Astrocyte (in vitro differentiated cells and primary cell): Measurements from ENCODE around the gene NPIPB6. TPM values are rescaled to one million over a fixed set of nuclear protein-coding genes. Genes with fewer than 3 reads are reported as not detected.
"Not testable (repeated sequence)": the region's sequence is repeated elsewhere in the genome, so short reads cannot be mapped to it uniquely, and the experiment has no call there.

Source experiments
- DNase-seq: peaks from one replicate; pipeline ENCODE4 v3.0.0-alpha.2; 2010; ENCODE audit warnings: low read depth
- FAIRE-seq: peaks from 2 replicates; lab custom pipeline; 2011; peaks lifted over from hg19 to GRCh38; lab: Jason Lieb, UNC
- H2AFZ ChIP-seq: 2 replicates; pipeline ENCODE4 v1.6.0; 2012; ENCODE audit warnings: low read depth, low read length, inconsistent platforms
- H3K27ac ChIP-seq: 2 replicates; pipeline ENCODE4 v1.5.1; 2011; ENCODE audit warnings: low read depth, low read length, inconsistent platforms
- H3K27me3 ChIP-seq: 2 replicates; pipeline ENCODE4 v1.6.0; 2011; ENCODE audit warnings: low read length, inconsistent platforms; ENCODE audit not compliant: insufficient read depth
- H3K36me3 ChIP-seq: 2 replicates; pipeline ENCODE4 v1.5.1; 2011; ENCODE audit warnings: low read length, inconsistent platforms; ENCODE audit not compliant: insufficient read depth
- H3K4me1 ChIP-seq: 2 replicates; pipeline ENCODE4 v1.5.1; 2011; ENCODE audit warnings: low read length, inconsistent platforms; ENCODE audit not compliant: insufficient read depth
- H3K4me2 ChIP-seq: 2 replicates; pipeline ENCODE4 v1.6.0; 2012; ENCODE audit warnings: low read length, inconsistent platforms
- H3K4me3 ChIP-seq: 2 replicates; pipeline ENCODE4 v1.5.1; 2011; ENCODE audit warnings: low read depth, mild to moderate bottlenecking, low read length, inconsistent platforms; ENCODE audit not compliant: insufficient read depth
- H3K79me2 ChIP-seq: 2 replicates; pipeline ENCODE4 v1.6.0; 2012; ENCODE audit warnings: mild to moderate bottlenecking, low read length, inconsistent platforms; ENCODE audit not compliant: insufficient read depth
- H3K9ac ChIP-seq: 2 replicates; pipeline ENCODE4 v1.6.0; 2012; ENCODE audit warnings: mild to moderate bottlenecking, low read length, inconsistent platforms
- H3K9me3 ChIP-seq: 2 replicates; pipeline ENCODE4 v1.5.1; 2012; ENCODE audit warnings: low read depth, mild to moderate bottlenecking, low read length, inconsistent platforms; ENCODE audit not compliant: insufficient read depth
- H4K20me1 ChIP-seq: 2 replicates; pipeline ENCODE4 v1.6.0; 2012; ENCODE audit warnings: low read length, inconsistent platforms; ENCODE audit not compliant: insufficient read depth
- H3K27ac Mint-ChIP-seq: one replicate; pipeline ENCODE4 v1.8.0; 2021; ENCODE audit warnings: mild to moderate bottlenecking, mixed read lengths; ENCODE audit not compliant: unreplicated experiment
- H3K27me3 Mint-ChIP-seq: one replicate; pipeline ENCODE4 v1.8.0; 2021; ENCODE audit warnings: low read depth, mixed read lengths; ENCODE audit not compliant: unreplicated experiment
- H3K36me3 Mint-ChIP-seq: one replicate; pipeline ENCODE4 v1.8.0; 2021; ENCODE audit warnings: low read depth, mixed read lengths; ENCODE audit not compliant: unreplicated experiment
- H3K4me1 Mint-ChIP-seq: one replicate; pipeline ENCODE4 v1.8.0; 2021; ENCODE audit warnings: low read depth, mixed read lengths; ENCODE audit not compliant: unreplicated experiment
- H3K4me3 Mint-ChIP-seq: one replicate; pipeline ENCODE4 v1.8.0; 2021; ENCODE audit warnings: mild to moderate bottlenecking, moderate library complexity, mixed read lengths; ENCODE audit not compliant: unreplicated experiment
- H3K9me3 Mint-ChIP-seq: one replicate; pipeline ENCODE4 v1.8.0; 2021; ENCODE audit warnings: mild to moderate bottlenecking, mixed read lengths; ENCODE audit not compliant: unreplicated experiment
- total RNA-seq: library from RNA; stranded (reverse); gene quantifications from 2 replicates; pipeline ENCODE4 v1.2.1, GENCODE V29; 2021

Gene NPIPB6
- total RNA-seq, 1 donor from 2014 or later: 1.7 TPM

GRCh38 chr16:28338230-28338629 lies 25.1 kb downstream of the NPIPB6 start:
- H3K4me2 ChIP-seq, H3K4me1 Mint-ChIP-seq, FAIRE-seq, H3K4me3 ChIP-seq, H3K79me2 ChIP-seq, H4K20me1 ChIP-seq, H3K27me3 Mint-ChIP-seq, H3K9me3 ChIP-seq, H3K27ac ChIP-seq, H3K4me1 ChIP-seq, H3K4me3 Mint-ChIP-seq, H3K27ac Mint-ChIP-seq, H3K36me3 Mint-ChIP-seq, H3K9ac ChIP-seq, H3K27me3 ChIP-seq, DNase-seq, H2AFZ ChIP-seq, H3K36me3 ChIP-seq, H3K9me3 Mint-ChIP-seq: not testable (repeated sequence)

GRCh38 chr16:28336940-28337710 lies 26.2 kb downstream of the NPIPB6 start:
- H3K4me3 ChIP-seq, H3K27me3 ChIP-seq, H3K9me3 ChIP-seq, DNase-seq, FAIRE-seq, H3K27me3 Mint-ChIP-seq, H2AFZ ChIP-seq, H4K20me1 ChIP-seq, H3K9ac ChIP-seq, H3K4me3 Mint-ChIP-seq, H3K4me1 Mint-ChIP-seq, H3K79me2 ChIP-seq, H3K27ac ChIP-seq, H3K36me3 ChIP-seq, H3K36me3 Mint-ChIP-seq, H3K9me3 Mint-ChIP-seq, H3K4me2 ChIP-seq, H3K4me1 ChIP-seq, H3K27ac Mint-ChIP-seq: not testable (repeated sequence)

GRCh38 chr16:28335678-28336077 lies 27.6 kb downstream of the NPIPB6 start:
- H3K9me3 ChIP-seq, H3K36me3 Mint-ChIP-seq, H3K4me3 ChIP-seq, H3K79me2 ChIP-seq, DNase-seq, H4K20me1 ChIP-seq, H3K27ac ChIP-seq, H3K27me3 Mint-ChIP-seq, H3K27ac Mint-ChIP-seq, H3K36me3 ChIP-seq, H3K27me3 ChIP-seq, H3K4me1 ChIP-seq, FAIRE-seq, H3K4me3 Mint-ChIP-seq, H2AFZ ChIP-seq, H3K9me3 Mint-ChIP-seq, H3K9ac ChIP-seq, H3K4me1 Mint-ChIP-seq, H3K4me2 ChIP-seq: not testable (repeated sequence)

- H3K4me1 ChIP-seq, H3K27ac ChIP-seq, H4K20me1 ChIP-seq, H3K9ac ChIP-seq, DNase-seq, H3K27me3 Mint-ChIP-seq, H3K27me3 ChIP-seq, H3K36me3 Mint-ChIP-seq, H3K27ac Mint-ChIP-seq, H3K9me3 ChIP-seq, H3K9me3 Mint-ChIP-seq, H3K4me3 ChIP-seq, H3K4me2 ChIP-seq, H3K4me1 Mint-ChIP-seq, FAIRE-seq, H3K4me3 Mint-ChIP-seq, H3K36me3 ChIP-seq, H3K79me2 ChIP-seq, H2AFZ ChIP-seq: not testable (repeated sequence)
Observed at GRCh38 chr16:28332632-28333031, 30.7 kb downstream of the NPIPB6 start.

- not testable (repeated sequence) for H3K9me3 ChIP-seq, H3K4me1 Mint-ChIP-seq, H3K27me3 ChIP-seq, H3K27ac Mint-ChIP-seq, H3K36me3 Mint-ChIP-seq, H3K36me3 ChIP-seq, H3K27ac ChIP-seq, H3K4me1 ChIP-seq, FAIRE-seq, H3K4me2 ChIP-seq, DNase-seq, H3K79me2 ChIP-seq, H3K27me3 Mint-ChIP-seq, H3K9ac ChIP-seq, H3K4me3 Mint-ChIP-seq, H3K4me3 ChIP-seq, H2AFZ ChIP-seq, H4K20me1 ChIP-seq, H3K9me3 Mint-ChIP-seq
Observed at GRCh38 chr16:28330981-28331380, 32.3 kb downstream of the NPIPB6 start.

GRCh38 chr16:28330232-28330631 lies 33.1 kb downstream of the NPIPB6 start:
- H3K27me3 Mint-ChIP-seq, FAIRE-seq, H3K36me3 Mint-ChIP-seq, H3K4me2 ChIP-seq, H3K9me3 ChIP-seq, H3K36me3 ChIP-seq, H3K27ac ChIP-seq, H3K79me2 ChIP-seq, H3K9ac ChIP-seq, H3K4me3 Mint-ChIP-seq, H3K9me3 Mint-ChIP-seq, H3K27ac Mint-ChIP-seq, H4K20me1 ChIP-seq, H3K4me3 ChIP-seq, H3K4me1 ChIP-seq, DNase-seq, H3K27me3 ChIP-seq, H3K4me1 Mint-ChIP-seq, H2AFZ ChIP-seq: not testable (repeated sequence)
